Adipocyte (in vitro differentiated cells): ENCODE data around the gene RNASE11.
"Not testable (repeated sequence)": the region's sequence is repeated elsewhere in the genome, so short reads cannot be mapped to it uniquely, and the experiment has no call there.

Source experiments
- DNase-seq: peaks from one replicate; pipeline ENCODE4 v3.0.0-alpha.2; 2015; ENCODE audit warnings: low read depth
- H3K27me3 ChIP-seq: replicated peaks from 2 replicates; pipeline ENCODE4 v1.7.0; 2013; ENCODE audit warnings: mild to moderate bottlenecking, low read length, moderate library complexity; ENCODE audit not compliant: control insufficient read depth, insufficient read depth
- H3K36me3 ChIP-seq: 2 replicates; pipeline ENCODE4 v1.7.0; 2013; ENCODE audit warnings: low read length, mild to moderate bottlenecking, moderate library complexity; ENCODE audit not compliant: control insufficient read depth, insufficient read depth, severe bottlenecking
- H3K4me1 ChIP-seq: 2 replicates; pipeline ENCODE4 v1.7.0; 2013; ENCODE audit warnings: mild to moderate bottlenecking, low read length, moderate library complexity; ENCODE audit not compliant: control insufficient read depth, insufficient read depth
- H3K4me3 ChIP-seq: 2 replicates; pipeline ENCODE4 v1.7.0; 2013; ENCODE audit warnings: mild to moderate bottlenecking, low read length, moderate library complexity
- H3K9ac ChIP-seq: 2 replicates; pipeline ENCODE4 v1.7.0; 2013; ENCODE audit warnings: mild to moderate bottlenecking, low read length, moderate library complexity
- H3K9me3 ChIP-seq: 2 replicates; pipeline ENCODE4 v1.7.0; 2013; ENCODE audit warnings: mild to moderate bottlenecking, low read length, moderate library complexity; ENCODE audit not compliant: control insufficient read depth

The RNASE11 gene

DNA sequence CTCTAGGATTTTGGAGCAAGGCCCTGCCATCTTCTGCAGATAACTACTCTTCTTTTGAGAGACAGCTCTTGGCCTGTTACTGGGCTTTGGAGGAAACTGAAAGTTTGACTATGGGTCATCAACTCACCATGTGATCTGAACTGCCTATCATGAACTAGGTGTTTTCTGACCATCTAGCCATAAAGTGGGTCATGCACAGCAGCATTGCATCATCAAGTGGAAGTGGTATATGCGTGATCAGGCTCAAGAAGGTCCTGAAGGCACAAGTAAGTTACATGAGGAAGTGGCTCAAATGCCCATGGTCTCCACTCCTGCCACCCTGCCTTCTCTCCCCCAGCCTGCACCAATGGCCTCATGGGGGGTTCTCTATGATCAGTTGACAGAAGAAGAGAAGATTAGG, 17.1 kb downstream of the RNASE11 start:
- H3K9ac ChIP-seq, H3K36me3 ChIP-seq, H3K4me1 ChIP-seq, H3K27me3 ChIP-seq, H3K4me3 ChIP-seq, DNase-seq: not testable (repeated sequence)
- H3K9me3 ChIP-seq, result peaks cover 24% of the 10 kb centered on the region

DNA sequence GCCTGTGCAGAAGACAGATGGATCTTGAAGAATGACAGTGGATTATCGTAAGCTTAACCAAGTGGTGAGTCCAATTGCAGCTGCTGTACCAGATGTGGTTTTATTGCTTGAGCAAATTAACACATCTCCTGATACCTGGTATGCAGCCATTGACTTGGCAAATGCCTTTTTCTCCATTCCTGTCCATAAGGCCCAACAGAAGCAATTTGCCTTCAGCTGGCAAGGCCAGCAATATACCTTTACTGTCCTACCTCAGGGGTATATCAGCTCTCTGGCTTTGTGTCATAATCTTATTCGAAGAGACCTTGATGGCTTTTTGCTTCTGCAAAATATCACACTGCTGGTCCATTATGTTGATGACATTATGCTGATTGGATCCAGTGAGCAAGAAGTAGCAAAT, 17.9 kb downstream of the RNASE11 start:
- not testable (repeated sequence) for H3K36me3 ChIP-seq, H3K4me1 ChIP-seq, DNase-seq, H3K9ac ChIP-seq, H3K27me3 ChIP-seq, H3K4me3 ChIP-seq
- H3K9me3 ChIP-seq, result peaks cover 24% of the 10 kb centered on the region

DNA sequence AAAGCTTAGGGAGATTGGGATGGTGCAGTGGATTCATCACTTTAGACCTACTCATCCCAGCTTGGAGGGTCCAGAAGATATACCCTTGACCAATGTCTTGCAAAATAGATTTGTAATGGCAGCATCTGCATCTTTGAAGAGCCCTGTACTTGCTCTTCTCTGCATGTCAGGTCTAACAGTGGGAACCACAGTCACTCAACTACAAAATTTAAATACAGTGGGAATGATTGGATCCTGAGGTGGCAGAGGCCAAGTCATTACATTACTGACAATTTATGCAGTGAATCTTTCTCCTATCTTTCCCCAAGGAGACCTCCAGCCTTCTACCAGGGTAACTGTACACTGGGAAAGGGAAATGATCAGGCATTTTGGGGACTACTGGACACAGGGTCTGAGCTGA, 18.7 kb downstream of the RNASE11 start:
- DNase-seq, result no peak
- Histone ChIP-seq H3K9ac (no peak overlapping the region), H3K4me1 (no peaks in the 10 kb centered on the region), H3K9me3 (peaks cover 24% of the 10 kb centered on the region), H3K36me3 (no peaks in the 10 kb centered on the region), H3K4me3 (no peak overlapping the region), H3K27me3 (no peaks in the 10 kb centered on the region)

DNA sequence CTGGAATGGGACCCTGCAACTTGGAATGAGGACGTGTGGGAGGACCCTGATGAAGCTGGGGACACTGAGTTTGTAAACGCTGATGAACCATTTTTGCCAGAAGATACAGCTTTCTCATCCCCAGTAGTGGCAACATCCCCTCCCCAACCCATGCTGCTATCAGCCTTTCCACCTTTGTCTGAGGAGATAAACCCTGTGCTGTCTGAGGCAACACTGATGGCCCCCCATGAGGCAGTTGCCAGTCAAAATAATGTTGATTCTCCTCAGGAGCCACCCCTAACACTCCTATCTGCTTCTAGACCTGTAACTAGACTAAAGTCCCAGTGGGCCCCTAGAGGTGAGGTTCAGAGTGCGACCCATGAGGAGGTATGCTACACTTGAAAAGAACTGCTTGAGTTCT, 19.4 kb downstream of the RNASE11 start:
- Histone ChIP-seq H3K9me3 (peaks cover 24% of the 10 kb centered on the region), H3K4me1 (no peaks in the 10 kb centered on the region), H3K36me3 (no peaks in the 10 kb centered on the region), H3K27me3 (no peaks in the 10 kb centered on the region), H3K4me3 (no peak overlapping the region), H3K9ac (no peak overlapping the region)
- no peak for DNase-seq

DNA sequence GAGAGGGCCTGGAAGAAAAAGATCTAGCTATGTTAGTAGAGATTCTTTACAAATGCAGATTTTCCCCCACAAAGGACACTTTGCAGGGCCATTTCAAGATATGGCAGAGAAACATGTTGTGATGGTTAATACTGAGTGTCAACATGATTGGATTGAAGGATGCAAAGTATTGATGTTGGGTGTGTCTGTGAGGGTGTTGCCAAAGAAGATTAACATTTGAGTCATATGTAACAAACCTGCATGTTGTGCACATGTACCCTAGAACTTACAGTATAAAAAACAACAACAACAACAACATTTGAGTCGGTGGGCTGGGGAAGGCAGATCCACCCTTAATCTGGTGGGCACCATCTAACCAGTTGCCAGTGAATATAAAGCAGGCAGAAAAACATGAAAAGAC, 20.6 kb downstream of the RNASE11 start:
- H3K9me3 ChIP-seq, result peaks cover 24% of the 10 kb centered on the region
- H3K4me3 ChIP-seq, result not testable (repeated sequence)

DNA sequence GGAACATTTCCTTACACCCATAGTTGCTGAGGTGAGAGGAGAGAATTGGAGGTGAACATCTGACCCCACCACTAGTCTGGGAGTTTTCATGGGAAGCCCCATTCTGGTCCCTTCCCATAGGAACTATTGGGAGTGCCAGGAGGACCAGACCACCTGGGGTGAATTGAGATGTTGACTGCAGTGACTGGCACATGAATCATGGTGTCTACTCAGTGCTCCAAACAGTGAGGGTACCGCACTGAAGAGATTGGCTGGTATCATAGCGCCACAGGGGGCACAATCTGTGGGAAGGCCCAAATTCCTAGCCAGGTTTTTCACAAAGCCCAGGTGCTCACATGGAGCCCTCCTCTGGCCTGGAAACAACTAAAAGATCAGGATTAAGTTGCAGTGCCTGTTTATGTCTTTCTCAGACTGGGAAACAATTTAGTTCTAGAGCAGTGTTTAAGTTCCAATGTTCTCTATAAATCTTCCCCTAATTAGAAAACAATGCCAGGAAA, 23.3 kb downstream of the RNASE11 start:
- Histone ChIP-seq H3K9ac (no peak overlapping the region), H3K9me3 (peaks cover 22% of the 10 kb centered on the region), H3K4me1 (no peaks in the 10 kb centered on the region), H3K27me3 (no peaks in the 10 kb centered on the region), H3K36me3 (no peaks in the 10 kb centered on the region), H3K4me3 (no peak overlapping the region)
- DNase-seq, result no peak

More for the DNA sequence above, 20.6 kb downstream of the RNASE11 start:
- not testable (repeated sequence) for H3K9ac ChIP-seq, H3K27me3 ChIP-seq, H3K4me1 ChIP-seq, DNase-seq, H3K36me3 ChIP-seq

DNA sequence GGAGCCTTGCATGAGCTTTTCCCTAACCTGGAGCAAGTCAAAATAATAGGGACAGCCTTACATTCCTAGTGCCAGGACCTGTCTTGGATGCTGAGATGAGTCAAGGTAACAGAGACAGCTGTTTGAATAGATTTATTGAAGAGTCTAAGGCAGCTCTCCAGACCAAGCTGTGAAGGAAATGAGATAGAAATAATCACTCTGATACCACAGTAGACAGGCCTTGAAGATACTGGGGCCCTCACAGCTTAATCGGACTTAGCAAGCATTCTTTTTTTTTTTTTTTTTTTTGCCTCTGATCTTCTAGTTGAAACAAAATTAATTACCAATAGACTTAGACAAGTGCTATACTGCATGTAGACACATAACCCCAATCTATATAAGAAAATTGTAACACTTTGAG, 23.8 kb downstream of the RNASE11 start:
- no peaks in the 10 kb centered on the region for H3K4me1 ChIP-seq
- DNase-seq, result no peak
- H3K4me3 ChIP-seq, result no peak overlapping the region

DNA sequence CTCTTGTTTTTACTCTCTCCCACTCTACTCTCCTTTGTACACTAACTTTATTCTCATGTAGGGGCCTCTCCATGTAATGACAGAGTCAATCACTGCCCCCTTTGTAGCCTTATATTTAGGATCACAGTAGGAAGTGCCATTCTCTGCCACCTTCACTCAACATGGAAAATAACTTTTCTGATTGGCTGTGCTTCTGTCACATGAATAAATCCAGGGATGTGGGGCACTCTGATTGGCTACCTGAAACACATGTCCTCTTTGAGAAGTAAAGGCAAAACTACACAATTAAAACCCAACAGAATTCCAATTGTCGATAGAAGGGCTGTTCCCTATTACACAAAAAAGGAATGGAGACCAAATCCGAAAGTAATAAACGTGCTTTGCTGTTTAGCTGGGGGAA, 26.8 kb downstream of the RNASE11 start, which contains the start of gene RNASE9:
Gene RNASE9 (minus strand): TSS at position 87 of the 400 bp plus-strand sequence.
- DNase-seq, result no peak
- H3K4me3 ChIP-seq, result no peak within 1 kb of the TSS
- H3K9me3 ChIP-seq, result no peaks in the 10 kb centered on the region
- H3K4me1 ChIP-seq, result peaks cover 13% of the 10 kb centered on the region
- H3K27me3 ChIP-seq, result no peaks in the 10 kb centered on the region
- no peak within 1 kb of the TSS for H3K9ac ChIP-seq
- H3K36me3 ChIP-seq, result no peaks in the 10 kb centered on the region

More for the DNA sequence above, 23.8 kb downstream of the RNASE11 start:
- H3K36me3 ChIP-seq, result no peaks in the 10 kb centered on the region
- H3K9me3 ChIP-seq, result peaks cover 16% of the 10 kb centered on the region
- H3K27me3 ChIP-seq, result no peaks in the 10 kb centered on the region
- no peak overlapping the region for H3K9ac ChIP-seq

DNA sequence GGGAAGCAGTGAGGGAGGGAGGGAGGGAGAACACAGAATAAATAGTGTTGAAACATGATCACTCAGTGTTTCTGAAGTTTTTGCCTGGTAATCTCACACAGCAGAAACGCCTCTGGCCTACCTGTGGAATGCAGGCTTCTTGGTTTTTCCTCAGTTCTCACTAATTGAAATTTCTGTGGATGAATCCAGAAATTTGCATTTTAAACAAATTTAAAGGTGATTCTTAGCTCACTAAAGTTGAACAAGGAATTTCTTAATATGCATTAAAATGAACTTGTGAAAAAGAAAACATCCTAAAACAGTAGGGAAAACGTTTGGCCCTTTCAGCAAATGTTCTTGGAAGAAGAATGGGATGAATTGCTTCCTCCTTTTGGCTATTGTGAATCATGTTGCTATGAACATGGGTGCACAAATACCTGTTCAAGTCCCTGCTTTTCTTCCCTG, 28.3 kb downstream of the RNASE11 start:
- H3K4me3 ChIP-seq, result no peak overlapping the region
- H3K9me3 ChIP-seq, result no peaks in the 10 kb centered on the region
- H3K4me1 ChIP-seq, result peaks cover 17% of the 10 kb centered on the region
- no peak overlapping the region for H3K9ac ChIP-seq
- H3K27me3 ChIP-seq, result no peaks in the 10 kb centered on the region
- no peak for DNase-seq
- no peaks in the 10 kb centered on the region for H3K36me3 ChIP-seq

DNA sequence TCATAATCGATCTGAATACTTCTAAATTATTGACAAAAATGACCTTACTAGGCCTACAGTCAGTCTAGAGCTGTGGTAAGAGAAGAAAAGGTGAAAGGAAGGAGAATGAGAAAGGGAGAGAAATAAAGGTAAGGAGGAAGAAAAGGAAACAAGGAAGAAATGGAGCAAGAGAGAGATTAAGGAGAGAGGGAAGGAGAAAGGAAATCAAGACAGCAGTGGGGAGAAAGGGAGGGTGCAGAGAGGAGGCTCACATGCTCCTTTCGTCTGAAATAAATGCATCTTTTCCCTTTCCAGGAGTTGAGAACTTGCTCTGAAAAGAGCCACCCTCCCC, 30.6 kb downstream of the RNASE11 start:
- H3K9ac ChIP-seq, result peak overlapping the region; percentile 15
- no peaks in the 10 kb centered on the region for H3K9me3 ChIP-seq
- H3K27me3 ChIP-seq, result no peaks in the 10 kb centered on the region
- no peak overlapping the region for H3K4me3 ChIP-seq
- no peaks in the 10 kb centered on the region for H3K36me3 ChIP-seq
- H3K4me1 ChIP-seq, result peaks cover 17% of the 10 kb centered on the region
- DNase-seq, result no peak

DNA sequence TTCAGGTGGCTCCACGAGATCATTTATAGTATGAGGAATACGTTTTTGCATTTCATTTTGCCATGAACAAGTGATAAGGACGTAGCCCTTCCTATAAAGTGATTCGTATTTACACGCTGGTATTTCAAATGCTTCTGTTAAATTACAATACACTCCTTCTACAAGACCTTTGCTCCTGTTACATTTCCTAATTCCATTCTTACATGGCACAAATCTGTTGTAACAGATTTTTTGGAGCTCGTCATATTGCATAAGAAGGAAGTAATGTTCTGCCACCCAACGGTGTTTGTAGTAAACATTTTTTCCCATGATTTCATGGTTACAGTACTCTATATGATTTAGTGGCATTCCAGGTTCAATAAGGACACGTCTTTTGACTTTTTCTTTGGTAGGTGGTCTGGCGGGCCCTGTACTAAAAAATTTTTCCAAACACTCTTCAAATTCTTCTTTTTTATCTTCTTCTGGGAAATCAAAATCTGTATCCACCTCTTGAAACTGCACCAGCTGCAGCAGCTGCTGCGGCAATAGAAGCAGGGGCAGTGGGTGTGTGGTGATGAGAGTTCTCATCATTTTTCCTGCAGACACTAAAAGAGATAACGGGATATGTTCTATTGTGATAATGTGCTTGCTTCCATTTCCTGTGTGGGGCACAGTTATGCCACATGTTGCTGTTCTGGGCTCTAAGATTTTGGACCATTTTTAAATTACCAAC, 31.1 kb downstream of the RNASE11 start:
- H3K4me3 ChIP-seq, result peak overlapping the region; percentile 20
- H3K4me1 ChIP-seq, result peaks cover 17% of the 10 kb centered on the region
- H3K9ac ChIP-seq, result peak overlapping the region; percentile 49
- H3K36me3 ChIP-seq, result no peaks in the 10 kb centered on the region
- no peak for DNase-seq
- H3K9me3 ChIP-seq, result no peaks in the 10 kb centered on the region
- no peaks in the 10 kb centered on the region for H3K27me3 ChIP-seq

DNA sequence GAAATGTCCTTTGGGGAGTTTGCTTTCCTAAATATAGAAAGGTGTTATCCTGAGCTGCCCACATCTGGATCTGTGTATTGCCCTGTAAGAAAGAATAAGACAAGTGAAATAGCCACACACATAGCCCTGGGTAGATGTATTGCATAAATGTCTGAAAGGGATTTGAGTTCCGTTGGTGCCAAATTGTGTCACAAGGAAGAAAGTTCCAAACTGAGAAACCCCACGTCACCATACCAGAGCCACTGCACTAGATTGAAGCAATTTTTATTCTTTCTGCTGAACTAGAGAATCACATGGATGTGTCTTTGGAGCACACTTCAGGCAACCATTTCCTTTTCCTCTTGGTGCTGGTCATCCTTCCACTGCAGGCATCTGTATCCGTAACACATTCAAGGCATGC, 32.0 kb downstream of the RNASE11 start:
- no peaks in the 10 kb centered on the region for H3K27me3 ChIP-seq
- no peaks in the 10 kb centered on the region for H3K9me3 ChIP-seq
- peak overlapping the region; percentile 20 for H3K4me3 ChIP-seq
- H3K36me3 ChIP-seq, result no peaks in the 10 kb centered on the region
- peaks cover 17% of the 10 kb centered on the region for H3K4me1 ChIP-seq
- peak overlapping the region; percentile 49 for H3K9ac ChIP-seq
- DNase-seq, result no peak
